SK-N-SH treated with all-trans-retinoic acid at 6 μM for 48 hours (cell line): ENCODE data around the gene FUOM.

Source experiments
- ATAC-seq: fragments of 200-7000 bp; cut with Tn5 transposase; 3 replicates; pipeline ENCODE4 v1.9.1; 2020; ENCODE audit warnings: mild to moderate bottlenecking, moderate library complexity
- ARNTL ChIP-seq: fragments of 450-650 bp; formaldehyde crosslinking; IDR thresholded peaks from 2 replicates; pipeline ENCODE4 v1.5.0; 2020; ENCODE audit warnings: low read depth, mild to moderate bottlenecking, moderate library complexity, borderline replicate concordance
- BACH2 ChIP-seq: fragments of 250-450 bp; sonication (Bioruptor Pico); IDR thresholded peaks from 2 replicates; pipeline ENCODE4 v1.9.0; 2021; ENCODE audit warnings: mild to moderate bottlenecking, borderline replicate concordance
- CSDC2 ChIP-seq: fragments of 250-450 bp; sonication (Bioruptor Pico); IDR thresholded peaks from 2 replicates; pipeline ENCODE4 v1.5.0; 2020; ENCODE audit warnings: mild to moderate bottlenecking, moderate library complexity
- ESRRG ChIP-seq: fragments of 250-450 bp; sonication (Bioruptor Pico); IDR thresholded peaks from 2 replicates; pipeline ENCODE4 v1.6.1; 2021; ENCODE audit warnings: mild to moderate bottlenecking
- GLIS3 ChIP-seq: fragments of 250-450 bp; sonication (Bioruptor Pico); IDR thresholded peaks from 2 replicates; pipeline ENCODE4 v1.5.0; 2020; ENCODE audit warnings: mild to moderate bottlenecking, moderate library complexity
- ISL1 ChIP-seq: fragments of 250-450 bp; sonication (Bioruptor Pico); IDR thresholded peaks from 2 replicates; pipeline ENCODE4 v2.1.2; 2022; ENCODE audit warnings: mild to moderate bottlenecking, moderate library complexity
- OSR1 ChIP-seq: fragments of 250-450 bp; sonication (Bioruptor Pico); IDR thresholded peaks from 2 replicates; pipeline ENCODE4 v1.8.0; 2022; ENCODE audit warnings: moderate library complexity, mild to moderate bottlenecking, inconsistent platforms
- RARB ChIP-seq: fragments of 250-450 bp; sonication (Bioruptor Pico); IDR thresholded peaks from 2 replicates; pipeline ENCODE4 v1.8.0; 2021; ENCODE audit warnings: mild to moderate bottlenecking, moderate library complexity
- ZC3H10 ChIP-seq: fragments of 250-450 bp; sonication (Bioruptor Pico); IDR thresholded peaks from 2 replicates; pipeline ENCODE4 v1.5.1; 2021; ENCODE audit warnings: mild to moderate bottlenecking, moderate library complexity
- ZFP3 ChIP-seq: fragments of 250-450 bp; sonication (Bioruptor Pico); IDR thresholded peaks from 2 replicates; pipeline ENCODE4 v1.5.0; 2020; ENCODE audit warnings: mild to moderate bottlenecking, moderate library complexity
- ZFP30 ChIP-seq: fragments of 450-650 bp; formaldehyde crosslinking; IDR thresholded peaks from 2 replicates; pipeline ENCODE4 v1.5.0; 2022; ENCODE audit warnings: mild to moderate bottlenecking, moderate library complexity
- ZNF565 ChIP-seq: fragments of 450-650 bp; formaldehyde crosslinking; conservative IDR thresholded peaks from 2 replicates; pipeline ENCODE4 v1.5.0; 2020; ENCODE audit warnings: low read depth, mild to moderate bottlenecking, moderate library complexity
- ZNF70 ChIP-seq: fragments of 450-650 bp; formaldehyde crosslinking; IDR thresholded peaks from 2 replicates; pipeline ENCODE4 v1.5.0; 2020; ENCODE audit warnings: mild to moderate bottlenecking, moderate library complexity
- ZNF8 ChIP-seq: fragments of 450-650 bp; formaldehyde crosslinking; IDR thresholded peaks from 2 replicates; pipeline ENCODE4 v1.5.0; 2020; ENCODE audit warnings: mild to moderate bottlenecking, moderate library complexity
- TF ChIP-seq, protein P1 (sequence below): fragments of 250-450 bp; sonication (Bioruptor Pico); IDR thresholded peaks from 2 replicates; pipeline ENCODE4 v1.5.0; 2020; ENCODE audit warnings: mild to moderate bottlenecking, moderate library complexity
- TF ChIP-seq, protein P2 (sequence below): fragments of 250-450 bp; sonication (Bioruptor Pico); IDR thresholded peaks from 2 replicates; pipeline ENCODE4 v1.8.0; 2020; ENCODE audit warnings: mild to moderate bottlenecking, moderate library complexity, borderline replicate concordance
- TF ChIP-seq, protein P3 (sequence below): fragments of 250-450 bp; sonication (Bioruptor Pico); IDR thresholded peaks from 2 replicates; pipeline ENCODE4 v1.5.1; 2021; ENCODE audit warnings: mild to moderate bottlenecking, moderate library complexity
- TF ChIP-seq, protein P4 (sequence below): fragments of 250-450 bp; sonication (Bioruptor Pico); IDR thresholded peaks from 2 replicates; pipeline ENCODE4 v1.8.0; 2021; ENCODE audit warnings: low read depth, mild to moderate bottlenecking, moderate library complexity, borderline replicate concordance

The FUOM gene

DNA sequence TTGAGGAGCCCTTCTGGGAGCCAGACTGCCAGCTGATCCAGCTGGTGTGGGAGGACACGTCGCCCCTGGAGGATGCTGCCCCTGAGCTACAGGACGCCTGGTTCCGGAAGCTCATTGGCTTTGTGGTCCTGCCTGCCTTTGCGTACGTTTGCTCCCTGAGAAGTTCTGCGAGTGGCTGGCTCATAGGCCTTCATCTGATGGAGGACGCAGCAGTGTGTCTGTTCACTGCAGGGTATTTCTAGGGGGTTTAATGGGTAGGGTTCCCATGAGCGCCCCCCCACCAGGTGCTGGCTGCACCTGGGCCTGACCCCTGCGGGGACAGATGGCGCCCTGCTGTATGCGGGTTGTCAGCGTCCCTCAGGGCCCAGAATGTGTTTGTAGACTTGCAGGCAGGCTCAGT lies 26.3 kb upstream of the FUOM start:
- no peak for ATAC-seq
- TF ChIP-seq, protein P1, sequence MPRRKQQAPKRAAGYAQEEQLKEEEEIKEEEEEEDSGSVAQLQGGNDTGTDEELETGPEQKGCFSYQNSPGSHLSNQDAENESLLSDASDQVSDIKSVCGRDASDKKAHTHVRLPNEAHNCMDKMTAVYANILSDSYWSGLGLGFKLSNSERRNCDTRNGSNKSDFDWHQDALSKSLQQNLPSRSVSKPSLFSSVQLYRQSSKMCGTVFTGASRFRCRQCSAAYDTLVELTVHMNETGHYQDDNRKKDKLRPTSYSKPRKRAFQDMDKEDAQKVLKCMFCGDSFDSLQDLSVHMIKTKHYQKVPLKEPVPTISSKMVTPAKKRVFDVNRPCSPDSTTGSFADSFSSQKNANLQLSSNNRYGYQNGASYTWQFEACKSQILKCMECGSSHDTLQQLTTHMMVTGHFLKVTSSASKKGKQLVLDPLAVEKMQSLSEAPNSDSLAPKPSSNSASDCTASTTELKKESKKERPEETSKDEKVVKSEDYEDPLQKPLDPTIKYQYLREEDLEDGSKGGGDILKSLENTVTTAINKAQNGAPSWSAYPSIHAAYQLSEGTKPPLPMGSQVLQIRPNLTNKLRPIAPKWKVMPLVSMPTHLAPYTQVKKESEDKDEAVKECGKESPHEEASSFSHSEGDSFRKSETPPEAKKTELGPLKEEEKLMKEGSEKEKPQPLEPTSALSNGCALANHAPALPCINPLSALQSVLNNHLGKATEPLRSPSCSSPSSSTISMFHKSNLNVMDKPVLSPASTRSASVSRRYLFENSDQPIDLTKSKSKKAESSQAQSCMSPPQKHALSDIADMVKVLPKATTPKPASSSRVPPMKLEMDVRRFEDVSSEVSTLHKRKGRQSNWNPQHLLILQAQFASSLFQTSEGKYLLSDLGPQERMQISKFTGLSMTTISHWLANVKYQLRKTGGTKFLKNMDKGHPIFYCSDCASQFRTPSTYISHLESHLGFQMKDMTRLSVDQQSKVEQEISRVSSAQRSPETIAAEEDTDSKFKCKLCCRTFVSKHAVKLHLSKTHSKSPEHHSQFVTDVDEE (CRISPR knock-in tag), result no peak
- no peak for TF ChIP-seq ZFP30 (CRISPR knock-in tag)
- TF ChIP-seq ZNF565 (CRISPR knock-in tag), result no peak
- TF ChIP-seq, protein P2, sequence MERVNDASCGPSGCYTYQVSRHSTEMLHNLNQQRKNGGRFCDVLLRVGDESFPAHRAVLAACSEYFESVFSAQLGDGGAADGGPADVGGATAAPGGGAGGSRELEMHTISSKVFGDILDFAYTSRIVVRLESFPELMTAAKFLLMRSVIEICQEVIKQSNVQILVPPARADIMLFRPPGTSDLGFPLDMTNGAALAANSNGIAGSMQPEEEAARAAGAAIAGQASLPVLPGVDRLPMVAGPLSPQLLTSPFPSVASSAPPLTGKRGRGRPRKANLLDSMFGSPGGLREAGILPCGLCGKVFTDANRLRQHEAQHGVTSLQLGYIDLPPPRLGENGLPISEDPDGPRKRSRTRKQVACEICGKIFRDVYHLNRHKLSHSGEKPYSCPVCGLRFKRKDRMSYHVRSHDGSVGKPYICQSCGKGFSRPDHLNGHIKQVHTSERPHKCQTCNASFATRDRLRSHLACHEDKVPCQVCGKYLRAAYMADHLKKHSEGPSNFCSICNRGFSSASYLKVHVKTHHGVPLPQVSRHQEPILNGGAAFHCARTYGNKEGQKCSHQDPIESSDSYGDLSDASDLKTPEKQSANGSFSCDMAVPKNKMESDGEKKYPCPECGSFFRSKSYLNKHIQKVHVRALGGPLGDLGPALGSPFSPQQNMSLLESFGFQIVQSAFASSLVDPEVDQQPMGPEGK, result no peak
- TF ChIP-seq ARNTL (CRISPR knock-in tag), result no peak
- no peak for TF ChIP-seq ZNF8 (CRISPR knock-in tag)
- no peak for TF ChIP-seq ZC3H10 (CRISPR knock-in tag)
- TF ChIP-seq BACH2, result no peak
- no peak for TF ChIP-seq ZFP3
- TF ChIP-seq, all 23 proteins: peak for 0

DNA sequence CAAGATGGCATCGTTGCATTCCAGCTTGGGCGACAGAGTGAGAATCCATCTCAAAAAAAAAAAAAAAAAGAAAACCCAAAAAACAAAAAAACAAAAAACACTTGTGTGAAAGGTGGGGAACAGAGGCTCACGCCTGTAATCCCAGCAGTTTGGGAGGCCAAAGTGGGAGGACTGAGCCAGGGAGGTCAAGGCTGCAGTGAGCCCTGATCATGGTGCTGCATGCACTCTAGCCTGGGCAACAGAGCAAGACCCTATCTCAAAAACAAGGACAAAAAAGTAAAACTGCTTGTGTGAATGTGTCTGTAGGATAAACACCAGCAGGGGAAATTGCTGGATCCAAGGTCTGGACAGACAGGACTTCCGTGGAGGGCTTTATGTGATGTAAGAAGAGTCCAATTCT lies 25.7 kb upstream of the FUOM start:
- TF ChIP-seq ZFP3 (no peak), BACH2 (no peak)
- TF ChIP-seq, protein P3, sequence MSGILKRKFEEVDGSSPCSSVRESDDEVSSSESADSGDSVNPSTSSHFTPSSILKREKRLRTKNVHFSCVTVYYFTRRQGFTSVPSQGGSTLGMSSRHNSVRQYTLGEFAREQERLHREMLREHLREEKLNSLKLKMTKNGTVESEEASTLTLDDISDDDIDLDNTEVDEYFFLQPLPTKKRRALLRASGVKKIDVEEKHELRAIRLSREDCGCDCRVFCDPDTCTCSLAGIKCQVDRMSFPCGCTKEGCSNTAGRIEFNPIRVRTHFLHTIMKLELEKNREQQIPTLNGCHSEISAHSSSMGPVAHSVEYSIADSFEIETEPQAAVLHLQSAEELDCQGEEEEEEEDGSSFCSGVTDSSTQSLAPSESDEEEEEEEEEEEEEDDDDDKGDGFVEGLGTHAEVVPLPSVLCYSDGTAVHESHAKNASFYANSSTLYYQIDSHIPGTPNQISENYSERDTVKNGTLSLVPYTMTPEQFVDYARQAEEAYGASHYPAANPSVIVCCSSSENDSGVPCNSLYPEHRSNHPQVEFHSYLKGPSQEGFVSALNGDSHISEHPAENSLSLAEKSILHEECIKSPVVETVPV (CRISPR knock-in tag), result no peak

DNA sequence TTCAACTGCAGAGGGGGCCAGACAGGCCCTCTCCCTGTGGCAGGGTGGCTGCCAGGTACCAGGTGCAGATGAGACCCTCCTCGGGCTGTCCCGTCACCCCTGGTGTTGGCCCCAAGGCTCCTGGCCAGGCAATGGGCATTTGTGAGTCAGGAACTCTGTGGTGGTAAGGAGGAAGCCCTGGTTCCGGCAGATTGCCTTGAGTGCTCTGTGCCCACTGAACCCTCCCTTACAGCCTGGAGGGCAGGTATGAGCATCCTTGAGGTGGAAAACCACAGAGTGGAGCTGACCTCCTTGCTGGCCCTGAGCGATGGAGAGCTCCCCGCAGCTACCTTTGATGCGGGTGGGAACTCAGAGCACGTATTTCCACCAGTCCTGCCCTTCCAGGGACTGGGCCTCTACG lies 23.2 kb upstream of the FUOM start:
- ATAC-seq, result no peak
- TF ChIP-seq OSR1 (CRISPR knock-in tag) (no peak), ARNTL (CRISPR knock-in tag) (no peak), ISL1 (CRISPR knock-in tag) (no peak), ZNF70 (CRISPR knock-in tag) (no peak), GLIS3 (CRISPR knock-in tag) (no peak)
- TF ChIP-seq, protein P2, result no peak

More for the DNA sequence above, 25.7 kb upstream of the FUOM start:
- no peak for ATAC-seq

DNA sequence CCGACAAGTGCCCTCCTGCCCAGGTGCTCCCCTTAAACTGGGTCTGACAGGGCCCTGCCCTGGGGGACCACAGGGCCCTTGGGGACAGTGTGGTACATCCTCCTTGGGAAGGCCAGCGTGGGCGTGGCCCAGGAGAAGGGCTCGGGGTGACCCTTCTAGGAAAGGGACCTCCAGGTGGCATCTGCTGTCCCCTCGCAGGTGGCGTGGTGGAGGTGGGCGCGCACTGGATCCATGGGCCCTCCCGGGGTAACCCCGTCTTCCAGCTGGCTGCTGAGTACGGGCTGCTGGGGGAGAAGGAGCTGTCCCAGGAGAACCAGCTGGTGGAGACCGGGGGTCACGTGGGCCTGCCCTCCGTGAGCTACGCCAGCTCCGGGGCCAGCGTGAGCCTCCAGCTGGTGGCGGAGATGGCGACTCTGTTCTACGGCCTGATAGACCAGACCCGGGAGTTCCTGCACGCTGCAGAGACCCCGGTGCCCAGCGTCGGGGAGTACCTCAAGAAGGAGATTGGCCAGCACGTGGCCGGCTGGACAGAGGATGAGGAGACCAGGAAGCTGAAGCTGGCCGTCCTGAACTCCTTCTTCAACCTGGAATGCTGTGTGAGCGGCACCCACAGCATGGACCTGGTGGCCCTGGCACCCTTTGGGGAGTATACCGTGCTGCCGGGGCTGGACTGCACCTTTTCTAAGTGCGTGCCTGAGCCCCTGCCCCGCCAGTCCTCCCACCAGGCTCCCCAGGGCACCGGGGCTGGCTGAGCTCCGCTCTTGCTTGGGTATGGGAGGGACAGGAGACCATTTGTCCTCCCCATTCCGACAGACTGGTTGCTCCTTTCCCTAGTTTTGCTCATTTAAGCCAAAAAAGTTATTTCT lies 22.2 kb upstream of the FUOM start:
- ATAC-seq, result no peak
- TF ChIP-seq CSDC2 (CRISPR knock-in tag), result no peak
- TF ChIP-seq, protein P1 (CRISPR knock-in tag), result no peak
- TF ChIP-seq ZNF70 (CRISPR knock-in tag), result no peak
- TF ChIP-seq, protein P2, result no peak
- TF ChIP-seq, protein P3 (CRISPR knock-in tag), result no peak
- no peak for TF ChIP-seq OSR1 (CRISPR knock-in tag)
- TF ChIP-seq BACH2, result no peak
- no peak for TF ChIP-seq RARB (CRISPR knock-in tag)
- no peak for TF ChIP-seq ESRRG (CRISPR knock-in tag)
- TF ChIP-seq, protein P4, sequence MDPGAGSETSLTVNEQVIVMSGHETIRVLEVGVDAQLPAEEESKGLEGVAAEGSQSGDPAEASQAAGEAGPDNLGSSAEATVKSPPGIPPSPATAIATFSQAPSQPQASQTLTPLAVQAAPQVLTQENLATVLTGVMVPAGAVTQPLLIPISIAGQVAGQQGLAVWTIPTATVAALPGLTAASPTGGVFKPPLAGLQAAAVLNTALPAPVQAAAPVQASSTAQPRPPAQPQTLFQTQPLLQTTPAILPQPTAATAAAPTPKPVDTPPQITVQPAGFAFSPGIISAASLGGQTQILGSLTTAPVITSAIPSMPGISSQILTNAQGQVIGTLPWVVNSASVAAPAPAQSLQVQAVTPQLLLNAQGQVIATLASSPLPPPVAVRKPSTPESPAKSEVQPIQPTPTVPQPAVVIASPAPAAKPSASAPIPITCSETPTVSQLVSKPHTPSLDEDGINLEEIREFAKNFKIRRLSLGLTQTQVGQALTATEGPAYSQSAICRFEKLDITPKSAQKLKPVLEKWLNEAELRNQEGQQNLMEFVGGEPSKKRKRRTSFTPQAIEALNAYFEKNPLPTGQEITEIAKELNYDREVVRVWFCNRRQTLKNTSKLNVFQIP (CRISPR knock-in tag), result no peak
- TF ChIP-seq ISL1 (CRISPR knock-in tag), result no peak
